Activated CD8-positive, alpha-beta memory T cell treated with anti-CD3 and anti-CD28 coated beads, Interleukin-2, amount 50 U/mL, for 4 hours (primary cell): ENCODE results near the gene KLK2.
"Not testable (repeated sequence)": the region's sequence is repeated elsewhere in the genome, so short reads cannot be mapped to it uniquely, and the experiment has no call there.

Source experiments
- DNase-seq: peaks from one replicate; pipeline ENCODE4 v3.0.0-alpha.2; 2020

Gene KLK2

GRCh38 chr19:50896089-50896590 is 22.9 kb downstream of the KLK2 start:
- not testable (repeated sequence) for DNase-seq

- no peak for DNase-seq
Observed at GRCh38 chr19:50896591-50897190, 23.5 kb downstream of the KLK2 start.

- DNase-seq, result no peak
Observed at GRCh38 chr19:50897191-50897607, 24.0 kb downstream of the KLK2 start.

- no peak for DNase-seq
Observed at GRCh38 chr19:50897612-50898011, 24.4 kb downstream of the KLK2 start.

GRCh38 chr19:50898018-50898417 is 24.8 kb downstream of the KLK2 start:
- no peak for DNase-seq

- DNase-seq, result no peak
Observed at GRCh38 chr19:50899569-50899968, 26.3 kb downstream of the KLK2 start.

GRCh38 chr19:50902640-50903039 is 29.4 kb downstream of the KLK2 start:
- no peak for DNase-seq

- peak; percentile 29 for DNase-seq
Observed at GRCh38 chr19:50906217-50906616, 33.0 kb downstream of the KLK2 start.

- no peak for DNase-seq
Observed at GRCh38 chr19:50908336-50908735, 35.1 kb downstream of the KLK2 start.

- peak; percentile 19 for DNase-seq
Observed at GRCh38 chr19:50909240-50910070, 36.2 kb downstream of the KLK2 start.

GRCh38 chr19:50910722-50911121 is 37.5 kb downstream of the KLK2 start:
- DNase-seq, result no peak

- DNase-seq, result no peak
Observed at GRCh38 chr19:50911206-50912101, 38.2 kb downstream of the KLK2 start, which contains the start of gene KLK4. Gene KLK4, minus strand, starts transcription at chr19:50911395. Its CDS starts 657 bp downstream, at chr19:50910738.

GRCh38 chr19:50912102-50912599 is 38.9 kb downstream of the KLK2 start:
- DNase-seq, result no peak

- DNase-seq, result no peak
Observed at GRCh38 chr19:50912727-50913716, 39.8 kb downstream of the KLK2 start.

GRCh38 chr19:50916069-50916468 is 42.8 kb downstream of the KLK2 start:
- DNase-seq, result no peak

GRCh38 chr19:50921426-50922316 is 48.4 kb downstream of the KLK2 start:
- no peak for DNase-seq

- DNase-seq, result peak; percentile 68
Observed at GRCh38 chr19:50922317-50922853, 49.1 kb downstream of the KLK2 start.

GRCh38 chr19:50924586-50924985 is 51.3 kb downstream of the KLK2 start:
- DNase-seq, result no peak

- no peak for DNase-seq
Observed at GRCh38 chr19:50925734-50926133, 52.5 kb downstream of the KLK2 start.

- no peak for DNase-seq
Observed at GRCh38 chr19:50926144-50926543, 52.9 kb downstream of the KLK2 start.
